Parathyroid adenoma (tissue), 2 donors: Measurements from ENCODE around the gene KCMF1.

Experiments used
- H2AFZ ChIP-seq: fragments of 300-600 bp; sonication (generic); one replicate; pipeline ENCODE4 v1.7.0; 2017; ENCODE audit warnings: antibody characterized with exemption, mild to moderate bottlenecking
- H3K27ac ChIP-seq: fragments of 300-600 bp; sonication (generic); one replicate; pipeline ENCODE4 v1.7.0; 2017
- H3K27me3 ChIP-seq: fragments of 300-600 bp; sonication (generic); one replicate; pipeline ENCODE4 v1.7.0; 2017; ENCODE audit warnings: low read length; ENCODE audit not compliant: control insufficient read depth, insufficient read depth
- H3K36me3 ChIP-seq: fragments of 300-600 bp; sonication (generic); one replicate; pipeline ENCODE4 v1.7.0; 2017; ENCODE audit warnings: low read length; ENCODE audit not compliant: control insufficient read depth, insufficient read depth
- H3K4me1 ChIP-seq: fragments of 300-600 bp; sonication (generic); one replicate; pipeline ENCODE4 v1.7.0; 2017; ENCODE audit warnings: control low read depth
- H3K4me2 ChIP-seq: fragments of 300-600 bp; sonication (generic); one replicate; pipeline ENCODE4 v1.7.0; 2017; ENCODE audit warnings: low read length
- H3K4me3 ChIP-seq: fragments of 300-600 bp; sonication (generic); one replicate; pipeline ENCODE4 v1.7.0; 2017; ENCODE audit warnings: low read depth, low read length
- H3K79me2 ChIP-seq: fragments of 300-600 bp; sonication (generic); one replicate; pipeline ENCODE4 v1.7.0; 2017; ENCODE audit warnings: control low read depth
- H3K9ac ChIP-seq: fragments of 300-600 bp; sonication (generic); one replicate; pipeline ENCODE4 v1.7.0; 2017; ENCODE audit warnings: mild to moderate bottlenecking
- H3K9me3 ChIP-seq: fragments of 300-600 bp; sonication (generic); one replicate; pipeline ENCODE4 v1.7.0; 2017; ENCODE audit warnings: low read length; ENCODE audit not compliant: control insufficient read depth
- TF ChIP-seq, protein P1 (sequence below): fragments of 300-600 bp; sonication (generic); IDR thresholded peaks from one replicate; pipeline ENCODE4 v1.7.0; 2017; ENCODE audit warnings: antibody characterized with exemption, mild to moderate bottlenecking
- donor health status: primary hyperparathyroidism.

The KCMF1 gene

GRCh38 chr2:84969511-84970209 is 1.3 kb upstream of the KCMF1 start:
- Histone ChIP-seq H3K9ac (peak overlapping the region; percentile 73), H3K27ac (peak overlapping the region; percentile 89), H3K4me1 (peaks cover 19% of the 10 kb centered on the region), H2AFZ (peak overlapping the region; percentile 88), H3K79me2 (peaks cover 48% of the 10 kb centered on the region), H3K9me3 (no peaks in the 10 kb centered on the region), H3K4me3 (peak overlapping the region; percentile 62), H3K27me3 (no peaks in the 10 kb centered on the region), H3K4me2 (peak overlapping the region; percentile 75), H3K36me3 (no peaks in the 10 kb centered on the region)
- TF ChIP-seq, protein P1, sequence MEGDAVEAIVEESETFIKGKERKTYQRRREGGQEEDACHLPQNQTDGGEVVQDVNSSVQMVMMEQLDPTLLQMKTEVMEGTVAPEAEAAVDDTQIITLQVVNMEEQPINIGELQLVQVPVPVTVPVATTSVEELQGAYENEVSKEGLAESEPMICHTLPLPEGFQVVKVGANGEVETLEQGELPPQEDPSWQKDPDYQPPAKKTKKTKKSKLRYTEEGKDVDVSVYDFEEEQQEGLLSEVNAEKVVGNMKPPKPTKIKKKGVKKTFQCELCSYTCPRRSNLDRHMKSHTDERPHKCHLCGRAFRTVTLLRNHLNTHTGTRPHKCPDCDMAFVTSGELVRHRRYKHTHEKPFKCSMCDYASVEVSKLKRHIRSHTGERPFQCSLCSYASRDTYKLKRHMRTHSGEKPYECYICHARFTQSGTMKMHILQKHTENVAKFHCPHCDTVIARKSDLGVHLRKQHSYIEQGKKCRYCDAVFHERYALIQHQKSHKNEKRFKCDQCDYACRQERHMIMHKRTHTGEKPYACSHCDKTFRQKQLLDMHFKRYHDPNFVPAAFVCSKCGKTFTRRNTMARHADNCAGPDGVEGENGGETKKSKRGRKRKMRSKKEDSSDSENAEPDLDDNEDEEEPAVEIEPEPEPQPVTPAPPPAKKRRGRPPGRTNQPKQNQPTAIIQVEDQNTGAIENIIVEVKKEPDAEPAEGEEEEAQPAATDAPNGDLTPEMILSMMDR: no peak

- H3K27ac ChIP-seq: peak overlapping the region; percentile 89
- H3K4me2 ChIP-seq: peak overlapping the region; percentile 75
- H3K36me3 ChIP-seq: no peaks in the 10 kb centered on the region
- H3K9ac ChIP-seq: peak overlapping the region; percentile 73
- H3K27me3 ChIP-seq: no peaks in the 10 kb centered on the region
- peaks cover 19% of the 10 kb centered on the region for H3K4me1 ChIP-seq
- TF ChIP-seq, protein P1: no peak
- H3K4me3 ChIP-seq: peak overlapping the region; percentile 62
- no peaks in the 10 kb centered on the region for H3K9me3 ChIP-seq
- peaks cover 55% of the 10 kb centered on the region for H3K79me2 ChIP-seq
- H2AFZ ChIP-seq: peak overlapping the region; percentile 88
These were observed 622 bp upstream of the KCMF1 start for GRCh38 chr2:84970210-84970867.

- TF ChIP-seq, protein P1: no peak
- Histone ChIP-seq H3K27me3 (no peaks in the 10 kb centered on the region), H3K4me1 (peaks cover 21% of the 10 kb centered on the region)
These were observed 697 bp downstream of the KCMF1 start for GRCh38 chr2:84971510-84972206.

GRCh38 chr2:84972207-84972783 is 1.3 kb downstream of the KCMF1 start:
- H2AFZ ChIP-seq: peak overlapping the region; percentile 10
- H3K27me3 ChIP-seq: no peaks in the 10 kb centered on the region
- no peaks in the 10 kb centered on the region for H3K9me3 ChIP-seq
- peaks cover 21% of the 10 kb centered on the region for H3K4me1 ChIP-seq
- peak overlapping the region; percentile 22 for H3K9ac ChIP-seq
- H3K36me3 ChIP-seq: no peaks in the 10 kb centered on the region
- TF ChIP-seq, protein P1: no peak
- H3K4me3 ChIP-seq: peak overlapping the region; percentile 72
- H3K79me2 ChIP-seq: peaks cover 55% of the 10 kb centered on the region
- H3K27ac ChIP-seq: peak overlapping the region; percentile 64
- peak overlapping the region; percentile 99 for H3K4me2 ChIP-seq

More at GRCh38 chr2:84971510-84972206, 697 bp downstream of the KCMF1 start:
- Histone ChIP-seq H3K79me2 (peaks cover 56% of the 10 kb centered on the region), H3K4me3 (peak overlapping the region; percentile 72), H3K9ac (peak overlapping the region; percentile 22), H3K9me3 (no peaks in the 10 kb centered on the region), H2AFZ (peak overlapping the region; percentile 10), H3K36me3 (no peaks in the 10 kb centered on the region), H3K4me2 (peak overlapping the region; percentile 99), H3K27ac (peak overlapping the region; percentile 64)
